PFSK-1 (cell line): ENCODE measurements around the gene RAB11B.

Experiments used
- FOXP2 ChIP-seq: optimal IDR thresholded peaks from 2 replicates; pipeline ENCODE3; 2011; ENCODE audit warnings: borderline replicate concordance, control low read depth, inconsistent platforms; ENCODE audit not compliant: insufficient read depth; ENCODE audit errors: extremely low read length, extremely low read depth
- POLR2AphosphoS5 ChIP-seq: IDR thresholded peaks from 2 replicates; pipeline ENCODE4 v1.6.1; 2012; ENCODE audit warnings: low read depth, mild to moderate bottlenecking, control low read depth, low read length, moderate library complexity
- REST ChIP-seq, 2 experiments: IDR thresholded peaks; 2 replicates each; pipeline versions ENCODE4 v1.6.1 to v1.8.0; 2011 to 2012; ENCODE audit warnings: low read depth in 2 of 2, low read length in 2 of 2, control low read depth in 1 of 2, inconsistent platforms in 1 of 2, mild to moderate bottlenecking in 1 of 2, moderate library complexity in 1 of 2; ENCODE audit not compliant: insufficient read depth in 1 of 2
- SIN3A ChIP-seq: IDR thresholded peaks from 2 replicates; pipeline ENCODE4 v1.6.1; 2012; ENCODE audit warnings: mild to moderate bottlenecking, low read length, moderate library complexity, borderline replicate concordance; ENCODE audit not compliant: insufficient read depth
- TAF1 ChIP-seq: IDR thresholded peaks from 2 replicates; pipeline ENCODE4 v1.6.1; 2012; ENCODE audit warnings: low read length, control low read depth, borderline replicate concordance; ENCODE audit not compliant: insufficient read depth

RAB11B gene

GRCh38 chr19:8451885-8452284 is 61.7 kb downstream of the RAB11B start:
- no peak for TF ChIP-seq REST (IDR thresholded peaks at IDR 0.05; ENCODE audit: insufficient read depth in 1 of 2, low read depth in 2 of 2, low read length in 2 of 2)
- no peak for TF ChIP-seq TAF1
- TF ChIP-seq POLR2AphosphoS5 = no peak
- TF ChIP-seq FOXP2 = no peak
- no peak for TF ChIP-seq SIN3A

- TF ChIP-seq FOXP2 = no peak
- TF ChIP-seq TAF1 = no peak
- no peak for TF ChIP-seq POLR2AphosphoS5
- TF ChIP-seq SIN3A = no peak
Observed at GRCh38 chr19:8452446-8453123, 62.4 kb downstream of the RAB11B start.

- no peak for TF ChIP-seq TAF1
Observed at GRCh38 chr19:8453616-8454015, 63.5 kb downstream of the RAB11B start.
